ENCODE measurements around the gene SPTBN4. TPM values are rescaled to one million over a fixed set of nuclear protein-coding genes. Genes with fewer than 3 reads are reported as not detected.
"Not testable (repeated sequence)": the region's sequence is repeated elsewhere in the genome, so short reads cannot be mapped to it uniquely, and the experiment has no call there.

The SPTBN4 gene
- total and polyA plus RNA-seq, 8 donors: 1.4 to 18.1 (median 2.2) TPM; not detected in 1

DNA sequence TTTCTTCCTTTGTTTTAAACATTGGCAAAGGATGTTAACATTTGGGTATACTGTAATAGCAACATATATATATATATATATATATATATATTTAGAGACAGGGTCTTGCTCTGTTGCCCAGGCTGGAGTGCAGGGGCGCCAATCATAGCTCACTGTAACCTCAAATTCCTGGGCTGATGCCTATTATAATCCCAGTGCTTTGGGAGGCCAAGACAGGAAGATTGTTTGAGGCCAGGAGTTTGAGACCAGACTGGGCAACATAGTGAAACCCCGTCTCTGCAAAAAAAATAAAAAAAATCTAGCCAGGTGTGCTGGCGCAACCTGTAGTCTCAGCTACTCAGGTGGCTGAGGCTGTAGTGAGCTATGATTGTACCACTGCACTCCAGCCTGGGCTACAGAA, 6.6 kb upstream of the SPTBN4 start:
- TF ChIP-seq EP300 (IDR thresholded peaks at IDR 0.05) (no peak), POLR2AphosphoS5 (IDR thresholded peaks at IDR 0.05) (no peak), POLR2A (IDR thresholded peaks at IDR 0.05) (no peak), CTCF (IDR thresholded peaks at IDR 0.05) (no peak)
- Histone ChIP-seq H3K9me3 (no peaks in the 10 kb centered on the region), H3K27me3 (no peaks in the 10 kb centered on the region), H3K36me3 (peaks cover 9 to 40% (median 36%) of the 10 kb centered on the region in 4 donors), H3K4me3 (no peak overlapping the region), H3K27ac (no peak overlapping the region), H3K4me1 (peaks cover 24 to 42% (median 32%) of the 10 kb centered on the region in 4 donors)
- intact Hi-C loops (cut with DNase I; ENCODE audit: low total_unique reads): no loop called here
- DNase-seq: no peak
- WGBS, 5 donors: 84 to 99% (median 89%) methylated on average over 3 of the region's 3 CpGs

DNA sequence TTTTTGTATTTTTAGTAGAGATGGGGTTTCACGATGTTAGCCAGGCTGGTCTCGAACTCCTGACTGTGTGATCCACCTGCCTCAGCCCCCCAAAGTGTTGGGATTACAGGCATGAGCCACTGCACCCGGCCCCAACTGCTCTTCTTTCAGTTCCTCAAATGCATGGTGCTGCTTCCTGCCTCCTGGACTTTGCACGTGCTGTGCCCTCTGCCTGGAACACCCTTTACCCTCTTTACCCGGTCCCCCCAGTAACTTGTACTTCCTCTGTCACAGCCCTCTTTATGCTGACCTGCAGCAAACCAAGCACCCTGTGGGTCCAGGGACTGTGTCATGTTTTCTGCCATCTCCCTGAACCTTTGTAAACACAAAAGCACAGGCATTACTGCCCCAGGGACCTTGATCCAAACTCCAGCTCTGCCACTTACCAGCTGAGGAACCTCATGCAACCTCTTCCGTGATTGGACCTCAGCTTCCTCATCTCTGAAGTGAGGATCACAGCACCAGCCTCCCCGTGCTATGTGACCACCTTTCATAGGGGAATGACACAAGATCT, 5.1 kb upstream of the SPTBN4 start:
- peaks cover 9 to 27% (median 22%) of the 10 kb centered on the region in 4 donors for H3K36me3 ChIP-seq
- intact Hi-C loops (cut with DNase I; ENCODE audit: low total_unique reads): no loop called here
- 59 to 73% (median 64%) methylated on average over 7 of the region's 7 CpGs for WGBS, 5 donors
- H3K4me3 ChIP-seq: no peak overlapping the region
- H3K4me1 ChIP-seq: peaks cover 32 to 51% (median 44%) of the 10 kb centered on the region in 4 donors
- no peaks in the 10 kb centered on the region for H3K9me3 ChIP-seq
- TF ChIP-seq POLR2A (IDR thresholded peaks at IDR 0.05) (no peak), EP300 (IDR thresholded peaks at IDR 0.05) (no peak), CTCF (IDR thresholded peaks at IDR 0.05) (no peak), POLR2AphosphoS5 (IDR thresholded peaks at IDR 0.05) (no peak)
- H3K27me3 ChIP-seq: peaks cover 0 to 5% (median 0%) of the 10 kb centered on the region in 3 donors
- DNase-seq: peak in 1 of 2 donors; percentile 32
- peak overlapping the region; percentile 5 to 50 (median 25) for H3K27ac ChIP-seq

DNA sequence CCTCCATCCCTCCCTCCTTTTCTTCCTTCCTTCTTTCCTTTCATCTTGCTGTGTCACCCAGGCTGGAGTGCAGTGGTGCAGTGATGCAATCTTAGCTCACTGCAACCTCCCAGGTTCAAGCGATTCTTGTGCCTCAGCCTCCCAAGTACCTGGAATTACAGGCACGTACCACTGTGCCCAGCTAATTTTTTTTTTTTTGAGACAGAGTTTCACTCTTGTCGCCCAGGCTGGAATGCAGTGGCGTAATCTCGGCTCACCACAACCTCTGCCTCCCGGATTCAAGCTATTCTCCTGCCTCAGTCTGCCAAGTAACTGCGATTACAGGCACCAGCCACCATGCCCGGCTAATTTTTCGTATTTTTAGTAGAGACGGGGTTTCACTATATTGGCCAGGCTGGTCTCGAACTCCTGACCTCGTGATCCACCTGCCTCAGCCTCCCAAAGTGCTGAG, 3.2 kb upstream of the SPTBN4 start:
- DNase-seq: peak in 1 of 2 donors; percentile 65
- H3K9me3 ChIP-seq; intact Hi-C loops (cut with DNase I; ENCODE audit: low total_unique reads); H3K36me3 ChIP-seq: not testable (repeated sequence)
- 31 to 57% (median 55%) methylated on average over 12 of the region's 12 CpGs for WGBS, 5 donors
- peak overlapping the region; percentile 60 to 83 (median 74) for H3K4me3 ChIP-seq
- peaks cover 0 to 13% (median 4%) of the 10 kb centered on the region in 3 donors for H3K27me3 ChIP-seq
- peaks cover 36 to 58% (median 51%) of the 10 kb centered on the region in 4 donors for H3K4me1 ChIP-seq
- H3K27ac ChIP-seq: peak overlapping the region; percentile 93 to 99 (median 96)

DNA sequence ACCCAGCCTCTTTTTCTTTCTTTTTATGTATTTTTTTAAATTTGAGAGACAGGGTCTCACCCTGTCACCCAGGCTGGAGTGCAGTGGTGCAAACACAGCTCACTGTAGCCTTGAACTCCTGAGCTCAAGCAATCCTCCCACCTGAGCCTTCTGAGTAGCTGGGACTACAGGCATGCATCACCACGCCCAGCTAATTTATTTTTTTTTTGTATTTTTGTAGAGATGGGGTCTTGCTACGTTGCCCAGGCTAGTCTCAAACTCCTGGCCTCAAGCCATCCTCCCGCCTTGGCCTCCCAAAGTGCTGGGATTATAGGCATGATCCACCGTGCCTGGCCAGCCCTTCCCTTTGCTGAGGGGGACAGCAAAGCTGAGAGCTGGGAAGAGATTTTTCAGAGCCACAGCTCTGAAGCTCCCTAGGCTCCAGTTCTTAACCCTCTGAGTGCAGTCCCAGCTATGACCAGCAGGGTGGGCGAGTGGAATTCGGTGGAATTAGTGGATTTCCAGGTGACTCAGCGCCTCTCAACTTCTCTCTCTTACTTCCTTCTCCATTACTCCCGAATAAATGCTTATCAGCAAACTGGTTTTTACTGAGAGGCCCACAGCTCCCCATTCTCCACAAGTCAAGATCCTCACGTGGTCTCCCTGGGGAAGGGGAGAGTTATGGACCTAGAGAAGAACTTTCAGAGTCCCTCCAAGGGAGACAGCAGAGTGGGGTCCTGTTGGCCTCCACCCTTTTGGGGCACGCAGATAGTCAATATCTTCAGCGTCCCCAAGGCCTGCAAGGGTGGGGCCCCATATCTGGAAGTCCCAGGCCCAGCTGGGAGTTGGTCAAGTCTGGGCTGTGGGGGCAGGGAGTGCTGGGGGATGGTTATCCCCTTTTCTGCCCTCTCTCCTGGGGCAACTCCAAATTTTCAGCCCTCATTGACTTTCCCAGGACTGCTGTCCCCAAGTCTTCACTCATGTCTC, 2.5 kb upstream of the SPTBN4 start:
- intact Hi-C loops (cut with DNase I; ENCODE audit: low total_unique reads): no loop called here
- peak overlapping the region; percentile 93 to 99 (median 96) for H3K27ac ChIP-seq
- H3K27me3 ChIP-seq: peaks cover 0 to 13% (median 4%) of the 10 kb centered on the region in 3 donors
- peak overlapping the region; percentile 60 to 83 (median 74) for H3K4me3 ChIP-seq
- 12 to 21% (median 14%) methylated on average over 11 of the region's 11 CpGs for WGBS, 5 donors
- TF ChIP-seq POLR2AphosphoS5 (IDR thresholded peaks at IDR 0.05) (peak in 2 of 3 donors; percentile 54 to 78), POLR2A (IDR thresholded peaks at IDR 0.05) (no peak), CTCF (IDR thresholded peaks at IDR 0.05) (peak in 5 of 7 experiments; percentile 85 to 96 (median 91)), EP300 (IDR thresholded peaks at IDR 0.05) (no peak)
- H3K36me3 ChIP-seq: peaks cover 0 to 5% (median 0%) of the 10 kb centered on the region in 4 donors
- peak; percentile 92 to 95 for DNase-seq
- H3K4me1 ChIP-seq: peaks cover 36 to 58% (median 51%) of the 10 kb centered on the region in 4 donors
- H3K9me3 ChIP-seq: no peaks in the 10 kb centered on the region
